Ascending aorta (tissue), 2 donors: ENCODE data around the gene MT1B. TPM values are rescaled to one million over a fixed set of nuclear protein-coding genes. Genes with fewer than 3 reads are reported as not detected.

ENCODE experiments used
- DNase-seq, 2 donors: peaks; one replicate each; pipeline ENCODE4 v3.0.0-alpha.2; 2019; ENCODE audit warnings: low spot score in 2 of 2
- H3K27ac ChIP-seq, 2 donors: fragments of 200-600 bp; sonication (generic); one replicate each; pipeline ENCODE4 v1.5.1; 2016 to 2017; ENCODE audit warnings: mild to moderate bottlenecking in 1 of 2
- H3K27me3 ChIP-seq: fragments of 200-600 bp; sonication (generic); one replicate; pipeline ENCODE4 v1.5.1; 2017
- H3K36me3 ChIP-seq, 2 donors: fragments of 200-600 bp; sonication (generic); one replicate each; pipeline ENCODE4 v1.5.1; 2016
- H3K4me1 ChIP-seq, 2 donors: fragments of 200-600 bp; sonication (generic); one replicate each; pipeline ENCODE4 v1.5.1; 2016 to 2017; ENCODE audit warnings: mild to moderate bottlenecking in 1 of 2
- H3K4me3 ChIP-seq, 2 donors: fragments of 200-600 bp; sonication (generic); one replicate each; pipeline ENCODE4 v1.5.1; 2016 to 2017; ENCODE audit warnings: mild to moderate bottlenecking in 1 of 2
- H3K9me3 ChIP-seq, 2 donors: fragments of 200-600 bp; sonication (generic); one replicate each; pipeline ENCODE4 v1.5.1; 2016
- CTCF ChIP-seq, 3 experiments: fragments of 200-600 bp in 2 of 3; fragments of 450-650 bp in 1 of 3; sonication (generic) in 2 of 3; IDR thresholded peaks; one replicate each; pipeline ENCODE4 v1.5.1; 2016 to 2019; ENCODE audit warnings: antibody characterized with exemption in 3 of 3, mild to moderate bottlenecking in 1 of 3, moderate library complexity in 1 of 3
- intact Hi-C: fragments of 100-400 bp; cut with DNase I; formaldehyde crosslinking; loops from one replicate; pipeline ENCODE4 v1.15.1; 2023
- total RNA-seq: library from RNA; depleted of rRNA; stranded (reverse); fragments of >200 nt; gene quantifications from one replicate; pipeline ENCODE4 v1.1.0, GENCODE V29; 2016

Gene MT1B
- total RNA-seq, 1 donor from 2014 or later: not detected

GRCh38 chr16:56606476-56607108, 45.1 kb upstream of the MT1B start:
- no peak for TF ChIP-seq CTCF (IDR thresholded peaks at IDR 0.05)
- H3K27ac ChIP-seq: peak overlapping the region; percentile 87 to 92
- no peaks in the 10 kb centered on the region for H3K36me3 ChIP-seq
- intact Hi-C loops: loop anchor here (5.0 kb wide), 2 partner anchors 154 to 326 kb away; partner anchors contain the start of genes HERPUD1, NUDT21 and OGFOD1
- peaks cover 11 to 33% of the 10 kb centered on the region in 2 donors for H3K4me1 ChIP-seq
- no peaks in the 10 kb centered on the region for H3K9me3 ChIP-seq
- DNase-seq: no peak
- no peak overlapping the region for H3K4me3 ChIP-seq
- H3K27me3 ChIP-seq: no peaks in the 10 kb centered on the region

GRCh38 chr16:56607109-56607618, 44.5 kb upstream of the MT1B start:
- Histone ChIP-seq H3K4me3 (no peak overlapping the region), H3K9me3 (no peaks in the 10 kb centered on the region), H3K4me1 (peaks cover 11 to 35% of the 10 kb centered on the region in 2 donors), H3K27me3 (no peaks in the 10 kb centered on the region), H3K27ac (peak overlapping the region; percentile 87 to 92), H3K36me3 (no peaks in the 10 kb centered on the region)
- no peak for TF ChIP-seq CTCF (IDR thresholded peaks at IDR 0.05)
- peak; percentile 50 to 95 for DNase-seq
- intact Hi-C loops: loop anchor here (5.0 kb wide), 2 partner anchors 155 to 325 kb away; partner anchors contain the start of genes HERPUD1, NUDT21 and OGFOD1

GRCh38 chr16:56607675-56608042, 44.0 kb upstream of the MT1B start:
- intact Hi-C loops: loop anchor here (1.0 to 5.0 kb wide), 5 partner anchors 18 to 325 kb away; partner anchors contain the start of genes HERPUD1, MT1A, MT1E and MT1X
- TF ChIP-seq CTCF (IDR thresholded peaks at IDR 0.05): no peak
- no peaks in the 10 kb centered on the region for H3K36me3 ChIP-seq
- H3K27me3 ChIP-seq: no peaks in the 10 kb centered on the region
- DNase-seq: no peak
- H3K9me3 ChIP-seq: no peaks in the 10 kb centered on the region
- peak overlapping the region; percentile 51 to 70 for H3K4me3 ChIP-seq
- H3K4me1 ChIP-seq: peaks cover 11 to 35% of the 10 kb centered on the region in 2 donors
- peak overlapping the region; percentile 87 to 92 for H3K27ac ChIP-seq

- intact Hi-C loops: loop anchor here (1.0 to 5.0 kb wide), 5 partner anchors 17 to 324 kb away; partner anchors contain the start of genes HERPUD1, MT1A, MT1E and MT1X
- Histone ChIP-seq H3K27me3 (no peaks in the 10 kb centered on the region), H3K4me1 (peaks cover 11 to 35% of the 10 kb centered on the region in 2 donors), H3K27ac (peak within 1 kb of the TSS; percentile 87 to 92), H3K36me3 (no peaks in the 10 kb centered on the region), H3K9me3 (no peaks in the 10 kb centered on the region), H3K4me3 (peak within 1 kb of the TSS; percentile 51 to 70)
- no peak for TF ChIP-seq CTCF (IDR thresholded peaks at IDR 0.05)
- DNase-seq: peak; percentile 92 to 98
These were observed 43.4 kb upstream of the MT1B start, which contains the start of gene MT2A for GRCh38 chr16:56608043-56608875. Gene MT2A, plus strand, starts transcription at chr16:56608584. Its CDS starts 72 bp downstream, at chr16:56608656.

GRCh38 chr16:56608876-56609462, 42.7 kb upstream of the MT1B start:
- no peaks in the 10 kb centered on the region for H3K9me3 ChIP-seq
- no peak for TF ChIP-seq CTCF (IDR thresholded peaks at IDR 0.05)
- peak overlapping the region; percentile 87 to 92 for H3K27ac ChIP-seq
- intact Hi-C loops: loop anchor here (1.0 to 5.0 kb wide), 5 partner anchors 16 to 323 kb away; partner anchors contain the start of genes HERPUD1, MT1A, MT1E and MT1X
- no peaks in the 10 kb centered on the region for H3K27me3 ChIP-seq
- H3K4me1 ChIP-seq: peaks cover 11 to 35% of the 10 kb centered on the region in 2 donors
- no peak for DNase-seq
- peak overlapping the region; percentile 51 to 70 for H3K4me3 ChIP-seq
- H3K36me3 ChIP-seq: no peaks in the 10 kb centered on the region
